Thymus (tissue), 11 donors: ENCODE data around the gene ASMTL. TPM values are rescaled to one million over a fixed set of nuclear protein-coding genes. Genes with fewer than 3 reads are reported as not detected.

ENCODE experiments used
- DNase-seq, 9 donors: peaks; one replicate each; pipeline ENCODE4 v3.0.0-alpha.2; 2013; ENCODE audit warnings: low spot score in 9 of 9, low read depth in 6 of 9, missing footprints in 1 of 9
- H3K27ac ChIP-seq, 2 donors: one replicate each; pipeline ENCODE4 v1.5.1; 2013; ENCODE audit warnings: control low read depth in 1 of 2, low read depth in 1 of 2, low read length in 1 of 2, mild to moderate bottlenecking in 1 of 2, moderate library complexity in 1 of 2
- H3K27me3 ChIP-seq, 2 donors: one replicate each; pipeline ENCODE4 v1.5.1; 2013; ENCODE audit warnings: low read length in 1 of 2; ENCODE audit not compliant: control insufficient read depth in 2 of 2, insufficient read depth in 1 of 2
- H3K36me3 ChIP-seq, 2 donors: one replicate each; pipeline ENCODE4 v1.5.1; 2013; ENCODE audit warnings: low read length in 1 of 2, mild to moderate bottlenecking in 1 of 2, moderate library complexity in 1 of 2; ENCODE audit not compliant: control insufficient read depth in 2 of 2, insufficient read depth in 2 of 2
- H3K4me1 ChIP-seq, 2 donors: one replicate each; pipeline ENCODE4 v1.5.1; 2013; ENCODE audit warnings: low read length in 2 of 2; ENCODE audit not compliant: control insufficient read depth in 2 of 2, insufficient read depth in 2 of 2
- H3K4me3 ChIP-seq, 2 donors: one replicate each; pipeline ENCODE4 v1.5.1; 2013; ENCODE audit warnings: low read length in 2 of 2, control low read depth in 1 of 2, mild to moderate bottlenecking in 1 of 2
- H3K9me3 ChIP-seq, 2 donors: one replicate each; pipeline ENCODE4 v1.5.1; 2013; ENCODE audit warnings: low read length in 1 of 2, mild to moderate bottlenecking in 1 of 2; ENCODE audit not compliant: control insufficient read depth in 2 of 2, insufficient read depth in 1 of 2
- WGBS: extraction: QIAGEN DNeasy Blood & Tissue Kit; methylation state at CpG from one replicate; pipeline ENCODE4 v1.1.7; 2013; 5-methylcytosine and 5-hydroxymethylcytosine counted together
- polyA plus RNA-seq: library from polyadenylated mRNA; stranded (reverse); fragments of 200-250 nt; gene quantifications from one replicate; pipeline ENCODE4 v1.2.3, GENCODE V29; 2013
- total RNA-seq: library from RNA; stranded (reverse); fragments of 120-200 nt; gene quantifications from one replicate; pipeline ENCODE4 v1.2.4, GENCODE V29; 2013
- donor health status: healthy.

The ASMTL gene
- total and polyA plus RNA-seq, 2 donors = 14.6 to 33.0 TPM

DNA sequence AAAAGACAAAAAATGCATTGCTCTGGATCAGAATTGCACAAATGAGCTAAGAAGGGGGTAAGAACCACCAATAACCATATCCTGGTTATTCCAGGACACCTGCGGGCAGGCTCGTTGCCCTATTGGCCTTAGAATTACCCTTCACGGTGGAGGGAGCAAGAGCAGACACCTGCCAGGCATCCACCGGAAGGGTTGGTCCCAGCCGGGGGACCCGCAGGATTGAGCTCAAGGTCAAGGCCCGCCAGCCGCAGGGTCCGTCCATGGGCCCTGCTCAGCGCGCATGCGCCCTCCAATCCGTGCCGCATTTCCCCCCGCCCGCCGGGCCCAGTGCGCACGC, 61.4 kb downstream of the ASMTL start:
- DNase-seq = peak in 4 of 9 donors; percentile 62 to 96 (median 89)
- Histone ChIP-seq H3K4me3 (peak overlapping the region; percentile 80 to 99), H3K36me3 (peaks cover 46 to 50% of the 10 kb centered on the region in 2 donors), H3K27ac (peak overlapping the region in 1 of 2 donors; percentile 60), H3K9me3 (peaks cover 0 to 7% of the 10 kb centered on the region in 2 donors), H3K27me3 (no peaks in the 10 kb centered on the region), H3K4me1 (peaks cover 8 to 15% of the 10 kb centered on the region in 2 donors)
- 1% methylated on average over 19 of the region's 19 CpGs for WGBS

DNA sequence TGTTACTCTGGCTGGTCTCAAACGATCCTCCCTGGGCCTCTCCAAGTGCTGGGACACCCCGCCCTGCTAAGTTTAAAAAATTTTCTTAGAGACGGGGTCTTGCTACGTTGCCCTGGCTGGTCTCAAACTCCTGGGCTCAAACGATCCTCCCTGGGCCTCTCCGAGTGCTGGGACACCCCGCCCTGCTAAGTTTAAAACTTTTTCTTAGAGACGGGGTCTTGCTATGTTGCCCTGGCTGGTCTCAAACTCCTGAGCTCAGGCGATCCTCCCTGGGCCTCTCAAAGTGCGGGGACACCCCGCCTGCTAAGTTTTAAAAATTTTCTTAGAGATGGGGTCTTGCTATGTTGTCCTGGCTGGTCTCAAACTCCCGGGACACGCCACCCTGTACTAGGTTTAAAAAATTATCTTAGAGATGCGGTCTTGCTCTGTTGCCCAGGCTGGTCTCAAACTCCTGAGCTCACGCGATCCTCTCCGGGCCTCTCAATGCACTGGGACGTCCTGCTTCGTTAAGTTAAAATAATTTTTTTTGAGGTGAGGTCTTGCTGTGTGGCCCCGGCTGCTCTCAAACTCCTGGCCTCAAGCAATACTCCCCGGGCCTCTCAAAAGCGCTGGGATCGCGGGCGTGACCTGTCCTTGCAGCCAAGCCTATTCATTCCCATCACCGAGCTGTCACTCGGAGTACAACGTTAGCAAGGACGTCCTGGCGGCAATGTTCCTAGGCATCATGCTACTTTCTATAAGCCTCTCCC, 61.9 kb downstream of the ASMTL start:
- Histone ChIP-seq H3K4me1 (peaks cover 8 to 15% of the 10 kb centered on the region in 2 donors), H3K27ac (peak overlapping the region in 1 of 2 donors; percentile 60), H3K9me3 (peaks cover 0 to 7% of the 10 kb centered on the region in 2 donors), H3K27me3 (no peaks in the 10 kb centered on the region), H3K4me3 (peak overlapping the region; percentile 80 to 99), H3K36me3 (peaks cover 51 to 54% of the 10 kb centered on the region in 2 donors)
- DNase-seq = no peak
- WGBS = 66% methylated on average over 30 of the region's 30 CpGs

DNA sequence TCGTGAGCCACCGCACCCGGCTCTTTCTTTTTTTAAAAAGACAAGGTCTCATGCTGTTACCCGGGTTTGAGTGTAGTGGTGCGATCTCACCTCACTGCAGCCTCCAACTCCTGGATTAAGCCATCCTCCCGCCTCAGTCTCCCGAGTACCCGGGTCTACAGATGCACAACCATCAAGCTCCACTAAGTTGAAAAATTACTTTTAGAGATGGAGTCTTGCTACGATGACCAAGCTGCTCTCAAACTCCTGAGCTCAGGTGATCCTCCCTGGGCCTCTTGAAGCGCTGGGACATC, 62.8 kb downstream of the ASMTL start:
- peaks cover 60 to 62% of the 10 kb centered on the region in 2 donors for H3K36me3 ChIP-seq
- no peak overlapping the region for H3K4me3 ChIP-seq
- H3K27ac ChIP-seq = no peak overlapping the region
- H3K4me1 ChIP-seq = peaks cover 8 to 15% of the 10 kb centered on the region in 2 donors
- DNase-seq = no peak
- WGBS = 98% methylated on average over 10 of the region's 10 CpGs
- peaks cover 0 to 7% of the 10 kb centered on the region in 2 donors for H3K9me3 ChIP-seq
- H3K27me3 ChIP-seq = no peaks in the 10 kb centered on the region

DNA sequence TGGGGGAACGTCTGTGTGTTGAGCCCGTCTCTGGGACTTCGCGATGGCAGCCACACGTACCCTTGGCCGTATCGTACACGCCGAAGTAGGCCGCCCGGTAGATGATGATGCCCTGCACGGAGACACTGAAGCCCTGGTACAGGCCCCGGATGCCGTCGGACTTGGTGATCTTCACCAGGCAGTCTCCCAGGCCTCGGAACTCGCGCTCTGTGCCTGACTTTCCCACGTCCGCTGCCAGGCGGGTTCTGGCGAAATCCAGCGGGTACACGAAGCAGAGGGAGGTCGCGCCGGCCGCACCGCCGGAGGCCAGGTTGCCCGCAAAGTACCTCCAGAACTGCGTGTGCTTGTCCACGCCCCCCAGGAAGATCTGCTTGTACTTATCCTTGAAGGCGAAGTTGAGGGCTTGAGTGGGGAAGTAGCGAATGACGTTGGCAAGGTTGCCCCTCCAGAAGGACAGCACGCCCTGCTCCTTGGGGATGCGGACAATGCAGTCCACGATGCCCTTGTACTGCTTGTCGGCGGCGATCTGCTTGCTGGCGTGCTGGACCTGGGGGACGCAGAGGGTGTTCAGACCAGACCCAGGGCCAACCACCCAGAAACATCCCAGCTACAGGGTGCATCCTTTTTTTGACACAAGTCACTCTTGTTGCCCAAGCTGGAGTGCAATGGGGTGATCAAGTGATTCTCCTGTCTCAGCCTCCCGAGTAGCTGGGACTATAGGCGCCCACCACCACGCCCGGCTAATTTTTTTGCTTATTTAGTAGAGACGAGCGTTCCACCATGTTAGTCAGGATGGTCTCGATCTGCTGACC, 63.3 kb downstream of the ASMTL start:
- 97% methylated on average over 51 of the region's 51 CpGs for WGBS
- peaks cover 8 to 15% of the 10 kb centered on the region in 2 donors for H3K4me1 ChIP-seq

DNA sequence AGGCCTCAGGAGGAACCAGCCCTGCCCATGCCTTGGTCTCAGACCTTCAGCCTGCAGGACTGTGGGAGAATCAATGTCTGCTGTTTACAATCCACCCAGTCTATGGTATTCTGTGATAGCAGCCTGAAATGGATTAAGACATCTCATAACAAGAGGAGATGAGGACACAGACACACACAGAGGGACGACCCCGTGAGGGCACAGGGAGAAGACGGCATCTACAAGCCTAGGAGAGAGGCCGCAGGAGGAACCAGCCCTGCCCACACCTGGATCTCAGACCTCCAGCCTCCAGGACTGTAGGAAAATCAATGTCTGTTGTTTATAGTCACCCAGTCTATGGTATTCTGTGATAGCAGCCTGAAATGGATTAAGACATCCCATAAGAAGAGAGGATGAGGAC, 64.1 kb downstream of the ASMTL start:
- Histone ChIP-seq H3K27ac (no peak overlapping the region), H3K9me3 (peaks cover 0 to 3% of the 10 kb centered on the region in 2 donors), H3K27me3 (no peaks in the 10 kb centered on the region), H3K4me1 (peaks cover 8 to 15% of the 10 kb centered on the region in 2 donors), H3K36me3 (peaks cover 67% of the 10 kb centered on the region in 2 donors), H3K4me3 (no peak overlapping the region)
- WGBS = over 99% methylated on average over 4 of the region's 4 CpGs
- no peak for DNase-seq

More for the DNA sequence above, 63.3 kb downstream of the ASMTL start:
- no peak for DNase-seq
- Histone ChIP-seq H3K27me3 (no peaks in the 10 kb centered on the region), H3K4me3 (no peak overlapping the region), H3K27ac (no peak overlapping the region), H3K9me3 (peaks cover 0 to 3% of the 10 kb centered on the region in 2 donors), H3K36me3 (peaks cover 65 to 67% of the 10 kb centered on the region in 2 donors)

DNA sequence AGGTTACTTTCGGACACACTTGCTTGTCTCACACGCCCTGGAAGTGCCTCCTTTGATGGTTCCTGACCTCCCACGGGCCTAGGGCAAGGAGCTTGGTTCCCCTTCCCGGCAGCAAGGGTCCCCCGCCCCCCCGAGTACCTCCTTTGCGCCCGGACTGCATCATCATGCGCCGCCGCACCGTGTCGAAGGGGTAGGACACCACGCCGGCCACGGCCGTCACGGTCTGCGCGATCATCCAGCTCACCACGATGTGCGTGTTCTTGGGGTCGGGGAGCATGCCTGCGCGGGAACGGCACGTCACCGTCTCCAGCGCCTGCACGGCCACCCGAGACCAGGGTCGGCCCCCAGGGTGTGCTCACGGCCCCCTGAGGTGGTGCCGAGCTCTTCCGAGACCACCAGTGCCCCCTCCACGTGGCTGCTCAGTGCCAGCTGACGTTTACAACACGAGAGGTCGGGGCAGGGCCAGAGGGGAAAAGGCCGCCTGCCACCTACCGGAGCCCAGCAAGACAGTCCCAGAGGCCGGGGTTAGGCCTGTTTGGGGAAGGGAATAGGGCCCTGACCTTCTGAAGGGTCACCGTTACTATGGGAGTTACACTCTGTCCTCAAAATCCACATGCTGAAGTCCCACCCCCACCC, 65.5 kb downstream of the ASMTL start:
- DNase-seq = no peak
- Histone ChIP-seq H3K4me1 (peaks cover 8 to 9% of the 10 kb centered on the region in 2 donors), H3K27ac (no peak overlapping the region), H3K4me3 (no peak overlapping the region), H3K27me3 (no peaks in the 10 kb centered on the region), H3K36me3 (peaks cover 70 to 73% of the 10 kb centered on the region in 2 donors), H3K9me3 (peaks cover 0 to 3% of the 10 kb centered on the region in 2 donors)
- 95% methylated on average over 43 of the region's 43 CpGs for WGBS

DNA sequence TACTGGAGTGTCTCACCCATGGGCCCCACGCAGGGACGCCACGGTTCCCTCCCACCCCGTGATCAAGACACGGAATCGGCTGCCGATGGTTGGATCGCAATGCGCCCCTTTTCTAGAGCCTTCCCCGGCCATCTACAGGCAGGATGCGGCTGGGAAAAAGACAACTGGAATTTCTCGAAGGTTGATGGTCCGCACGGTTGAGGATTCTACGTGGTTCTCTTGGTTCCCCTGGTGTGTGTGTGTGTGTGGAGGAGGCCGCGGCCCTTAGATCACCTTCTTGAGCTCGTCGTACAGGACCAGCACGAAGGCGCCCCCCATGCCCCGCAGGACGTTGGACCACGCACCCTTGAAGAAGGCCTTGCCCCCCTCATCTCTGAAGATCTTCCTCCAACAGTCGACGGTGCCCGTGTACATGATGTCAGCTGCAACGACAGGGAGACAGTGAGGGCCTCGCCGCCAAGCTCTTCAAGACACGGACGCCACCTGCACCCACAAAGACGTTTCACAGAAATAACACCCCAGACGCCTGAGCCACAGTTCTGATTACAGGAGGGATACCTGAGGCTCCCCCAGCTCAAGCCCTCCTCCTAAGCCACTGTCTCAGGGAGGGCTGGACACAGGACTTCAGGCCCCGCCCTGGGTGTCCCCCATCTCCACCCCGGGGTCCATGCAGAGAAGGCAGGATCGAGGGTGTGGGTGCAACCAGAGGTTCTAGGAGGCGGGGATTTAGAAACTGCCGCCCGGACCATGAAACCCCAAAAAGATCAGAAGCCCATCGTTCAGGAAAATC, 66.2 kb downstream of the ASMTL start:
- peaks cover 70 to 73% of the 10 kb centered on the region in 2 donors for H3K36me3 ChIP-seq
- H3K27me3 ChIP-seq = no peaks in the 10 kb centered on the region
- peaks cover 8 to 9% of the 10 kb centered on the region in 2 donors for H3K4me1 ChIP-seq
- H3K9me3 ChIP-seq = peaks cover 0 to 3% of the 10 kb centered on the region in 2 donors
- H3K4me3 ChIP-seq = no peak overlapping the region
- WGBS = 98% methylated on average over 41 of the region's 41 CpGs
- no peak for DNase-seq
- H3K27ac ChIP-seq = no peak overlapping the region

DNA sequence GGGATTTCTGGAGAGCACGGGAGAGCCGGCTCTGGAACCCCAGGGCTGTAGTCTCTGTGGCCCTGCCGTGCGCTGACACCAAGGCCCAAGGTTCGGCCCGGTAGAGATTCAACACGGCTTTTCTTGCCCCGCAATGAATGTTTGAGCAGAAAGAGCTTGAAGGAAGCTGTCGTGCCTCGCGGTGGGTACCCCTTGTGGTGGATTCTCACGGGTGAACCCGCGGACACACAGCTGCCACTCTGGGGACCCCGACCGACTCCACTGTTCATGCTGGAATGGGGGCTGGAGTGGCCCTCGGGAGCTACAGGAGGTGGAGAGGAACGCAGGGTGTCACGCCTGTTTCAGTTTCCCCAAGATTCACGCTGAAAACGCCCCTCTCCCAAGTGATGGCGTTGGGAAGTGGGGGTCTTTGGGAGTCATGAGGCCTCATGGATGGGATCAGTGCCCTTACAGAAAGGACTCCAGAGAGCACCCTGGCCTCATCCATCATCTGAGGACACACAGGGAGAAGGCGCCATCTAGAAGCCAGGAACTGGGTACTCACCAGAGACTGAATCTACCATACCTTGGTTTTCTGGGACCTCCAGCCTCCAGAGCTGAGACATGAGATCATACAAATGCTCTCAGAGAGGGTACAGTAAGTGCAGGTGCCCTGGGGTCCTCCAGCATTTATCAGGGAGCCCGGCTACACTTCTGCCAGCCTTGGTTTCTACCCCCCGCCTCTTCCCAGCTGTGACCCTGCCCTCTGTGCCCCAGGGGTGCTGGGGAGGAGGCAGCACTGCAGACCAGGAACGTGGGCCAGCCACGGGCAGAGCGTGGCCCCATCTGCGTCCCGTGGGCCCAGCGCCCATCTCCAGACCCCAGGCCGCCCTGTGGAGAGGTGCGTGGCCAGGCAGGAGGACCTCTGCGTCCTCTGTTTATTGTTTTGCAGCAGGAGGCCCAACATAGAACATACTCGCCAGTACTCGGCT, 67.2 kb downstream of the ASMTL start:
- 98% methylated on average over 36 of the region's 36 CpGs for WGBS
- Histone ChIP-seq H3K27ac (no peak overlapping the region), H3K27me3 (no peaks in the 10 kb centered on the region), H3K4me1 (peaks cover 1% of the 10 kb centered on the region in 2 donors), H3K4me3 (no peak overlapping the region), H3K36me3 (peaks cover 66% of the 10 kb centered on the region in 2 donors), H3K9me3 (peaks cover 0 to 6% of the 10 kb centered on the region in 2 donors)
- no peak for DNase-seq
